Activated CD8-positive, alpha-beta T cell treated with anti-CD3 and anti-CD28 coated beads for 36 hours (primary cell): ENCODE measurements around the gene PTGER4. TPM values are rescaled to one million over a fixed set of nuclear protein-coding genes. Genes with fewer than 3 reads are reported as not detected.
A peak's percentile ranks its signal among the peaks of the same experiment; 100 is the strongest.
"Not testable (repeated sequence)": the region's sequence is repeated elsewhere in the genome, so short reads cannot be mapped to it uniquely, and the experiment has no call there.

Experiments
- ATAC-seq: fragments of 200-7000 bp; cut with Tn5 transposase; one replicate; pipeline ENCODE4 v1.10.0; 2021; ENCODE audit warnings: mild to moderate bottlenecking, moderate library complexity
- CTCF ChIA-PET: fragments of 350-600 bp; sonication (Branson Sonifier 250); formaldehyde crosslinking; loops from one replicate; lab custom pipeline; 2021; ENCODE audit warnings: antibody characterized with exemption; lab: Charles Lee
- POLR2A ChIA-PET: fragments of 350-600 bp; sonication (Branson Sonifier 250); formaldehyde crosslinking; loops from one replicate; lab custom pipeline; 2021; ENCODE audit warnings: antibody characterized with exemption; lab: Charles Lee
- DNase-seq: peaks from one replicate; pipeline ENCODE4 v3.0.0-alpha.2; 2020
- H3K27ac Mint-ChIP-seq: one replicate; pipeline ENCODE4 v1.8.0; 2021; ENCODE audit warnings: mild to moderate bottlenecking, mixed read lengths
- H3K27me3 Mint-ChIP-seq: one replicate; pipeline ENCODE4 v1.8.0; 2021; ENCODE audit warnings: mixed read lengths
- H3K36me3 Mint-ChIP-seq: one replicate; pipeline ENCODE4 v1.8.0; 2021; ENCODE audit warnings: low read depth, mixed read lengths
- H3K4me1 Mint-ChIP-seq: one replicate; pipeline ENCODE4 v1.8.0; 2021; ENCODE audit warnings: low read depth, mixed read lengths
- H3K4me3 Mint-ChIP-seq: one replicate; pipeline ENCODE4 v1.8.0; 2021; ENCODE audit warnings: mild to moderate bottlenecking, moderate library complexity, mixed read lengths
- H3K9me3 Mint-ChIP-seq: one replicate; pipeline ENCODE4 v1.8.0; 2021; ENCODE audit warnings: mixed read lengths
- intact Hi-C: fragments of 100-400 bp; cut with micrococcal nuclease; formaldehyde crosslinking; loops from one replicate; pipeline ENCODE4 v1.10.0; 2022
- total RNA-seq, 2 experiments: library from RNA; stranded (reverse); gene quantifications; one replicate each; pipeline ENCODE4 v1.2.3, GENCODE V29; 2021
- TF ChIP-seq, protein P1 (sequence below): fragments of 200-600 bp; IDR thresholded peaks from one replicate; pipeline ENCODE4 v1.8.0; 2022; ENCODE audit warnings: antibody characterized with exemption, mild to moderate bottlenecking

PTGER4 gene
- total RNA-seq, 2 experiments from 2014 or later, result 62.8 to 62.9 TPM

DNA sequence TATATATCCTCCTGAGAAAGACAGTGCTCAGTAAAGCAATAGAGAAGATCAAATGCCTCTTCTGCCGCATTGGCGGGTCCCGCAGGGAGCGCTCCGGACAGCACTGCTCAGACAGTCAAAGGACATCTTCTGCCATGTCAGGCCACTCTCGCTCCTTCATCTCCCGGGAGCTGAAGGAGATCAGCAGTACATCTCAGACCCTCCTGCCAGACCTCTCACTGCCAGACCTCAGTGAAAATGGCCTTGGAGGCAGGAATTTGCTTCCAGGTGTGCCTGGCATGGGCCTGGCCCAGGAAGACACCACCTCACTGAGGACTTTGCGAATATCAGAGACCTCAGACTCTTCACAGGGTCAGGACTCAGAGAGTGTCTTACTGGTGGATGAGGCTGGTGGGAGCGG lies 12.2 kb downstream of the PTGER4 start:
- H3K9me3 Mint-ChIP-seq, result no peaks in the 10 kb centered on the region
- DNase-seq (no peak), ATAC-seq (no peak)
- TF ChIP-seq, protein P1, sequence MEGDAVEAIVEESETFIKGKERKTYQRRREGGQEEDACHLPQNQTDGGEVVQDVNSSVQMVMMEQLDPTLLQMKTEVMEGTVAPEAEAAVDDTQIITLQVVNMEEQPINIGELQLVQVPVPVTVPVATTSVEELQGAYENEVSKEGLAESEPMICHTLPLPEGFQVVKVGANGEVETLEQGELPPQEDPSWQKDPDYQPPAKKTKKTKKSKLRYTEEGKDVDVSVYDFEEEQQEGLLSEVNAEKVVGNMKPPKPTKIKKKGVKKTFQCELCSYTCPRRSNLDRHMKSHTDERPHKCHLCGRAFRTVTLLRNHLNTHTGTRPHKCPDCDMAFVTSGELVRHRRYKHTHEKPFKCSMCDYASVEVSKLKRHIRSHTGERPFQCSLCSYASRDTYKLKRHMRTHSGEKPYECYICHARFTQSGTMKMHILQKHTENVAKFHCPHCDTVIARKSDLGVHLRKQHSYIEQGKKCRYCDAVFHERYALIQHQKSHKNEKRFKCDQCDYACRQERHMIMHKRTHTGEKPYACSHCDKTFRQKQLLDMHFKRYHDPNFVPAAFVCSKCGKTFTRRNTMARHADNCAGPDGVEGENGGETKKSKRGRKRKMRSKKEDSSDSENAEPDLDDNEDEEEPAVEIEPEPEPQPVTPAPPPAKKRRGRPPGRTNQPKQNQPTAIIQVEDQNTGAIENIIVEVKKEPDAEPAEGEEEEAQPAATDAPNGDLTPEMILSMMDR, result no peak
- POLR2A ChIA-PET, result interaction anchor here (0.9 to 1.2 kb wide), 4 partner anchors 10 to 44 kb away, joined by 3 read pairs; no protein-coding TSS in a partner anchor
- CTCF ChIA-PET, result no interaction called here
- H3K27ac Mint-ChIP-seq, result peak overlapping the region; percentile 51
- H3K27me3 Mint-ChIP-seq, result no peaks in the 10 kb centered on the region
- intact Hi-C loops, result no loop called here
- H3K4me1 Mint-ChIP-seq, result peaks cover 48% of the 10 kb centered on the region
- peaks cover 85% of the 10 kb centered on the region for H3K36me3 Mint-ChIP-seq
- peak overlapping the region; percentile 9 for H3K4me3 Mint-ChIP-seq

GRCh38 chr5:40694433-40694832 lies 14.7 kb downstream of the PTGER4 start:
- DNase-seq (no peak), ATAC-seq (peak; percentile 5)
- H3K4me3 Mint-ChIP-seq, result no peak overlapping the region
- peaks cover 74% of the 10 kb centered on the region for H3K36me3 Mint-ChIP-seq
- H3K27me3 Mint-ChIP-seq, result no peaks in the 10 kb centered on the region
- intact Hi-C loops, result no loop called here
- H3K9me3 Mint-ChIP-seq, result no peaks in the 10 kb centered on the region
- TF ChIP-seq, protein P1, result no peak
- peaks cover 26% of the 10 kb centered on the region for H3K4me1 Mint-ChIP-seq
- no peak overlapping the region for H3K27ac Mint-ChIP-seq
- CTCF ChIA-PET, result no interaction called here
- POLR2A ChIA-PET, result no interaction called here

DNA sequence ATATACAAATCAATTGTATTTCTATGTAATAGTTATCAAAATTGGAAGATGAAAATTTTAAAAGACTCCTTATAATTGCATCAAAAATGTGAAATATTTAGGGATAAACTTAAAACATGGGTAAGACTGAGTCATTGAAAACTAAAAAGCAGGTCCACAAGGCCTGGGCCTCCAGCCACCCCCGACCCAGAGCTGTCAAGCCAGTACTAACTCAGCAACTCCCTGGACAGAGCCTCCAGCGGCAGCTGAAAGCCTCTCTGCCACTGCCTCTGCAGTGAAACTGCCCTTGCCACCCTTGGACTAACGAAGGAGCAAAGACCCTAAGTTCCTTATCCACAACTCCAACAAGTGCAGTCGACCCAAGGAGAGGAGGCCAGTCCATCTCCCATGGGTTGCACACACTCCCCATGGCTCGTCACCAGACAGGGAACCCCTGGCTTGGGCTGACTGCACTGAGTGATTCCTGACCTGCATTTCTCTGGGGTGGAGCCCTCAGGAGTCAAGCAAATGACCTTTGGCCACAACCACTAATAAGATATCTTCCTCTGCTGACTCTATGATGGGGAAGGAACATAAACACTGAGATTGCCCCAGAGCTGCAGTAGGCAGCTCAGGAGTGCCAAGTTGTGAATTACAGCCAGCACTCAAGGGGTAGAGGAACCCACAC lies 20.5 kb downstream of the PTGER4 start:
- intact Hi-C loops, result no loop called here
- CTCF ChIA-PET, result interaction anchor here (0.9 to 1.3 kb wide), 2 partner anchors 11 to 16 kb away, joined by 3 read pairs; no protein-coding TSS in a partner anchor
- TF ChIP-seq, protein P1, result no peak

DNA sequence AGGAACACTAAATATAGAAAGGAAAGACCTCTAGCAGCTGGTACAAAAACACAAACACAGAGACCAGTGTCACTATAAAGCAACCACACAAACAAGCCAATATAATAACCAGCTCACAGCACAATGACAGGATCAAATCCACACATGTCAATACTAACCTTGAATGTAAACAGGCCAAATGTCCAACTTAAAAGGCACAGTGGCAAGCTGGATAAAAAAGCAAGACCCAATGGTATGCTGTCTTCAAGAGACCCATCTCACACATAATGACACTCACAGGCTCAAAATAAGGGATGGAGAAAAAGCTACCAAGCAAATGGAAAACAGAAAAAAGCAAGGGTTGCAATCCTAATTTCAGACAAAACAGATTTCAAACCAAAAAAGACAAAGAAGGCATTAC lies 22.3 kb downstream of the PTGER4 start:
- H3K27ac Mint-ChIP-seq, POLR2A ChIA-PET, H3K4me1 Mint-ChIP-seq, DNase-seq, intact Hi-C loops, H3K4me3 Mint-ChIP-seq, H3K27me3 Mint-ChIP-seq, ATAC-seq: not testable (repeated sequence)
- Mint-ChIP-seq H3K36me3 (peaks cover 78% of the 10 kb centered on the region), H3K9me3 (peaks cover 52% of the 10 kb centered on the region)
- CTCF ChIA-PET, result interaction anchor here (0.8 to 1.4 kb wide), 2 partner anchors 12 to 14 kb away, joined by 3 read pairs; no protein-coding TSS in a partner anchor

More for the DNA sequence above, 20.5 kb downstream of the PTGER4 start:
- no peak overlapping the region for H3K4me3 Mint-ChIP-seq
- H3K9me3 Mint-ChIP-seq, result peaks cover 42% of the 10 kb centered on the region
- DNase-seq, result no peak
- no peaks in the 10 kb centered on the region for H3K27me3 Mint-ChIP-seq
- H3K36me3 Mint-ChIP-seq, result peaks cover 79% of the 10 kb centered on the region
- H3K27ac Mint-ChIP-seq, result no peak overlapping the region
- POLR2A ChIA-PET, result interaction anchor here (1.0 kb wide), 1 partner anchor 10 kb away, joined by 3 read pairs; no protein-coding TSS in a partner anchor
- H3K4me1 Mint-ChIP-seq, result no peaks in the 10 kb centered on the region
- no peak for ATAC-seq

DNA sequence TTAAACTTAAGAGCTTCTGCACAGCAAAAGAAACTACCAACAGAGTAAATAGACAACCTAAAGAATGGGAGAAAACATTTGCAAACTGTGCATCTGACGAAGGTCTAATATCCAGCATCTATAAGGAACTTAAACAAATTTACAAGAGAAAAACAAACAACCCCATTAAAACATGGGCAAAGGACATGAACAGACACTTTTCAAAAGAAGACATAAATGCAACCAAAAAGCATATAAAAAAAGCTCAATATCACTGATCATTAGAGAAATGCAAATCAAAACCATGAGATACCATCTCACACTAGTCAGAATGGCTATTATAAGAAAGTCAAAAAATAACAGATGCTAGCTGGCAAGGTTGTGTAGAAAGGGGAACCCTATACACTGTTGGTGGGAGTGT lies 25.8 kb downstream of the PTGER4 start:
- H3K4me3 Mint-ChIP-seq, DNase-seq, H3K27me3 Mint-ChIP-seq, intact Hi-C loops, ATAC-seq, H3K27ac Mint-ChIP-seq, H3K4me1 Mint-ChIP-seq: not testable (repeated sequence)
- Mint-ChIP-seq H3K9me3 (peaks cover 64% of the 10 kb centered on the region), H3K36me3 (peaks cover 82% of the 10 kb centered on the region)
- CTCF ChIA-PET, result interaction anchor here (2.2 kb wide), 1 partner anchor 9 kb away, joined by 8 read pairs; no protein-coding TSS in a partner anchor
- POLR2A ChIA-PET, result interaction anchor here (1.1 kb wide), 1 partner anchor 14 kb away, joined by 3 read pairs; no protein-coding TSS in a partner anchor

- H3K27ac Mint-ChIP-seq, H3K27me3 Mint-ChIP-seq, DNase-seq, H3K4me1 Mint-ChIP-seq, H3K4me3 Mint-ChIP-seq, CTCF ChIA-PET, ATAC-seq, intact Hi-C loops: not testable (repeated sequence)
- H3K9me3 Mint-ChIP-seq, result peaks cover 20% of the 10 kb centered on the region
- peaks cover 40% of the 10 kb centered on the region for H3K36me3 Mint-ChIP-seq
- POLR2A ChIA-PET, result interaction anchor here (0.9 kb wide), 1 partner anchor 11 kb away, joined by 4 read pairs; no protein-coding TSS in a partner anchor
Measured at GRCh38 chr5:40710575-40710974, 30.9 kb downstream of the PTGER4 start.
